GM23248 (cell line): Measurements from ENCODE around the gene SELENOO.

ENCODE experiments used
- EZH2 ChIP-seq: fragments of 200-600 bp; sonication (generic); IDR thresholded peaks from 2 replicates; pipeline ENCODE4 v1.6.1; 2018; ENCODE audit warnings: antibody characterized with exemption, mild to moderate bottlenecking; ENCODE audit not compliant: insufficient read depth, poor library complexity, severe bottlenecking
- EZH2phosphoT487 ChIP-seq: fragments of 200-600 bp; sonication (generic); IDR thresholded peaks from 2 replicates; pipeline ENCODE4 v1.6.1; 2018; ENCODE audit warnings: antibody characterized with exemption, moderate library complexity, mild to moderate bottlenecking, low read depth; ENCODE audit not compliant: insufficient read depth

DNA sequence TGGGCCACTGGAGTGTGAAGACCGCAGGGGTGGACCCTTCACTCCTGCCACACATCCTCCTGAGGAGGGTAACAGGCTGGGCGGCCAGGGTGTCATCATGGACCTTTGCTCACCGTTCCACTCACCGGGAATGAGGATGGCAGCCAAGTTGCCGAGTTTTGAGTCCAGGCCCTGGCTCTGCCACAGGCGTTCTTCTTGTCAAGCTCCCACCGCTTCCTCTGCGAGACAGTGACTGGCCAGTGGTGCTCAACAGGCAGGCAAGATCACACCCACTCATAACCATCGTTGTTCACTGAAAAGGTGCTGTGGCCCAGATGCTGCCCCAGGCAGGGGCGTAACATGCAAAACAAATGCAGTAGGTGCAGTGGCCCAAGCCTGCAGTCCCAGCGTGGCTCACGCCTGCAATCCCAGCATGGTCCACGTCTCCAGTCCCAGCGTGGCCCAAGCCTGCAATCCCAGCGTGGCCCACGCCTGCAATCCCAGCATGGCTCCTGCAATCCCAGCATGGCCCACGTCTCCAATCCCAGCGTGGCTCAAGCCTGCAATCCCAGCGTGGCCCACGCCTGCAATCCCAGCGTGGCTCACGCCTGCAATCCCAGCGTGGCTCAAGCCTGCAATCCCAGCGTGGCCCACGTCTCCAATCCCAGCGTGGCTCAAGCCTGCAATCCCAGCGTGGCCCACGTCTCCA is 35.2 kb upstream of the SELENOO start:
- TF ChIP-seq EZH2 (no peak), EZH2phosphoT487 (no peak)
